GM21367 (cell line): ENCODE results near the gene ANXA2R.

Source experiments
- ATAC-seq: cut with Tn5 transposase; IDR thresholded peaks from one replicate; pipeline ENCODE4 v1.9.1; 2021; ENCODE audit not compliant: unreplicated experiment

The ANXA2R gene

DNA sequence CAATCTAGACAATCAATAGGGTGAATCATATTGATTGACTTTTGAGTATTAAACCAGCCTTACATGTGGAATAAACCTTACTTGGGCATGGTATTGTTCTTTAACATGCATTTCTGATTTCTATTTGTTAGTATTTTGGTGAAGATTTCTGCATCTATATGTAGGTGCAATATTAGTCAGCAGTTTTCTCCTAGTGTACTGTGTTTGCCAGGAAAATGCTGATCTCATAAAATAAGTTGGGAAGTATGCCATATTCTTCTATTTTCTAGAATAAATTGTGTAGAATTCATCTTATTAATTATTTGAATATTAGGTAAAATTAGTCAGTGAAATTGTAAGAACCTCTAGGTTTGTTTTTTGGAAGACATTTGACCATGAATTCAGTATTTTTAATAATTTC is 38.4 kb downstream of the ANXA2R start:
- no peak for ATAC-seq

DNA sequence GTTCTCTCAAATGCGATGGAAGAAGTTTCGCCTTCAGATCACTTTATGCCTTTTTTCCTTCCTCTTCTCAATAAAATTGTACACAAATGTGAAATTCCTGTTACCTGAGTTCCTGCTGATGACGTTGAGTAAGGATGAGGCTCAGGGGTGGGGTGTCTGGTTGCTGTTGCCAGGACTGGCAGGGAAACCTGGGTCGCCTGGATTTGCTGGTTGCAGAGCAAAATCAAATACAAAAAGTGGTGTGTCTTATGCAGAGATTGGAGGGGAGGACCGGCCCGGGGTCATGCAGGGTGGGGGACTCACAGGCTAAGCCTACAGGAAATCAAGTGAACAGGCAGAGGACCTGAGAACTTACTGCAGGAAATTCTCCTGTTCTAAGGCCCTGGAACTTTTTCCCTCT is 39.2 kb downstream of the ANXA2R start:
- no peak for ATAC-seq

DNA sequence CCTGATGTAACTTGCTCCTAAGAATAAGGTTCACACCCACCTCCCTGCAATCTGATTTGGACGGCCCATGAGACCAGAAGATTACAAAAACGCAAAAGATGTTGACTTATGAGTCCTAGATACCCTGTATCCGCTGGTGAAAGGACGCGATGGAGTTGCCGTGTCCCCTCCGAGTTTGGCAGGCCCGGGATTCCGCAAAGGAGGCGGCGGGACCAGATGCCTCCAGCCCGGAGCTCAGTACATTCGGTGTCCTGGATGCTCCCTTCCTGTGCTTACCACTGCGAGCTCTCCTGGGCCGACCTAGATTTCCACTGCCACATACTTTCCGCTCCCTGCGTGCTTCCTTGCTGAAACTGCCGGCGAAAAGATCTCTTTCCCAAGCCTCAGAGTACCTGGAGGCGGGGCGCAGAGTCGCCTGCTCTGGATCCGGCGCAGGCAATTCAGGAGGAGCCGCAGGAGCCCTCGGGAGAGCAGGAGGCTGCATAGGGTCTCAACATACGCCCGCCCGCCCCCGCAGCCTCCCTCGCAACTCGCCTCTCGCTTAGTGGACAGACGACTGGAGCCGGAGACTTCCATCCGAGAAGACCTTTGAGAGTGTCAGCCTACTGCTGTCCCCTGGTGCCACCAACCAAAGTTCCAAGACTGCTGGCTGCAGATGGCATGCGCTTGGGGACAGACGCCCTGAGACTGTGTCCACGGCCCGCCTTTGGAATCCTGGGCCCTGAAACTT is 39.8 kb downstream of the ANXA2R start:
- ATAC-seq = no peak

GRCh38 chr5:42995360-42995751 is 44.8 kb downstream of the ANXA2R start:
- ATAC-seq = no peak

- peak; percentile 54 for ATAC-seq
Observed at GRCh38 chr5:42994555-42995359, 45.4 kb downstream of the ANXA2R start.

DNA sequence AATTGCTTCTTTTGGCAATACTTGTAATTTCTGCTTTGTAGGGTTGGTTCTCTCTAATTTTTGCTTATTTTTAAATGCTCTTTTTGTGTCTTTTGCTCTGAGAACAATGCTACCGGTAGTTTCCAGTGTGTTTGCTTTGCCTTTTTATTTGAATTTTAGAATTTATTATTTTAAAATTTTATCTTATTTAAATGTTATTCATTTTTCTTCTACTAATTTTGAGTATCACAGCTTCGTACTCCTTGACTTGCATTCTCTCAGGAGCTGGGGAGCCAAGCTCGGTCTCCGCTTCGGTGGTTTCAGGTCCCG is 45.9 kb downstream of the ANXA2R start:
- ATAC-seq = no peak

DNA sequence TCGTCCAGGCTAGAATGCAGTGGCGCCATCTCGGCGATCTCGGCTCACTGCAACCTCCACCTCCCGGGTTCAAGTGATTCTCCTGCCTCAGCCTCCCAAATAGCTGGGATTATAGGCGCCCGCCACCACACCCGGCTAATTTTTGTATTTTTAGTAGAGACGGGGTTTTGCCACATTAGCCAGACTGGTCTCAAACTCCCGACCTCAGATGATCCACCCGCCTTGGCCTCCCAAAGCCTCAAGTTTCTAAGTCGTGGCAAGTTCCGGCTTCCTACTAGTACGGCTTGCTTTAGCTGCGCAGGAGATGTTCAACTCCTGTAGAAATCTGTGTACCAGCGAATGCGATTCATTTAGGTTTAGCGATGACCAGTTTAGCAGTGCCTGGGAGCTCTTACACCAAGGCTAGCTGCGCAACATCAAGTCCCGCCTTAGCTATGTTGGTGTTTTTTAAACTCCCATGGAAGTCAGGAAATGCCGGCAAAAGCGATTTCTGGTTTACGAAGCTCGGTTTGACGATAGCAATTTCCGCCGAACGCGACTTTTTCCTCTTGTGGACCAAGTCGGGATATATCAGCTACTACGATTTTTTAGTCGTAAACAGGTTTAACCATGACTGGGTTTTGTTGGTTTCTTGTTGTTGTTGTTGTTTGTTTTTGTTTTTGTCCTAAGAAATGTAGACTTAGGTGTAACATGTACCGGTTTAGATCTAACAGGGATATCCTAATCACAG is 46.4 kb downstream of the ANXA2R start:
- no peak for ATAC-seq

- peak; percentile 45 for ATAC-seq
Observed at GRCh38 chr5:42992088-42992879, 47.8 kb downstream of the ANXA2R start.

- peak; percentile 23 for ATAC-seq
Observed at GRCh38 chr5:42991404-42992087, 48.6 kb downstream of the ANXA2R start.

DNA sequence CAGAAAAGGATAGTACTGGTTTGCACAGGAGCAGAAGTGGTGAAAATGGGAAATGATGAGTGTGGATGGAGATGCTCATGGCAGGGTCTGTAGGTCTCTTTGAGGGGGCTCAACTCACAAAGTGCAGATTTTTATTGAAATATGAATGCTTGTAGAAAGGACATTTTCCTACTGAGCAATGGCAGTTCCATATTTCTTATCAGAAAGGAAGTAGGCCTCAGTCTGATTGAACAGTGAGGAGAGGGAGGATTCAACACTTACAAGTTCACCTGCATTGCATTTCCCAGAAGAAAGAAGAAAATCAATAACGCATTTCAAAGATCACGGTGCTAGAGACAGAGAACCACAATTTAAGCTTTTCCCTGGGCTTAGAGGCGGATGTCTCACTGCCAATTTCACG is 49.2 kb downstream of the ANXA2R start:
- no peak for ATAC-seq
